Activated CD8-positive, alpha-beta memory T cell treated with anti-CD3 and anti-CD28 coated beads, Interleukin-2, amount 10 ng/mL, durations not matched to agents 7 days and 5 days (primary cell): ENCODE data around the gene TMEM131L. TPM values are rescaled to one million over a fixed set of nuclear protein-coding genes. Genes with fewer than 3 reads are reported as not detected.
"Not testable (repeated sequence)": the region's sequence is repeated elsewhere in the genome, so short reads cannot be mapped to it uniquely, and the experiment has no call there.

Source experiments
- ATAC-seq: fragments of 150-1000 bp; cut with Tn5 transposase; one replicate; pipeline ENCODE4 v1.10.0; 2021; ENCODE audit warnings: moderate library complexity
- CTCF ChIA-PET: fragments of 350-600 bp; sonication (Branson Sonifier 250); formaldehyde crosslinking; loops from one replicate; lab custom pipeline; 2021; ENCODE audit warnings: antibody characterized with exemption; lab: Charles Lee
- DNase-seq: peaks from one replicate; pipeline ENCODE4 v3.0.0-alpha.2; 2020
- H3K27ac Mint-ChIP-seq: one replicate; pipeline ENCODE4 v1.8.0; 2021; ENCODE audit warnings: mild to moderate bottlenecking, mixed read lengths
- H3K27me3 Mint-ChIP-seq: one replicate; pipeline ENCODE4 v1.8.0; 2021; ENCODE audit warnings: mixed read lengths
- H3K36me3 Mint-ChIP-seq: one replicate; pipeline ENCODE4 v1.8.0; 2021; ENCODE audit warnings: mild to moderate bottlenecking, mixed read lengths
- H3K4me1 Mint-ChIP-seq: one replicate; pipeline ENCODE4 v1.8.0; 2021; ENCODE audit warnings: mixed read lengths
- H3K4me3 Mint-ChIP-seq: one replicate; pipeline ENCODE4 v1.8.0; 2021; ENCODE audit warnings: mild to moderate bottlenecking, moderate library complexity, mixed read lengths
- H3K9me3 Mint-ChIP-seq: one replicate; pipeline ENCODE4 v1.8.0; 2022; ENCODE audit warnings: low read depth, mixed read lengths
- total RNA-seq, 2 experiments: library from RNA; stranded (reverse); gene quantifications; one replicate each; pipeline ENCODE4 v1.2.3, GENCODE V29; 2021

The TMEM131L gene
- total RNA-seq, 2 experiments from 2014 or later: 29.2 to 34.0 TPM

DNA sequence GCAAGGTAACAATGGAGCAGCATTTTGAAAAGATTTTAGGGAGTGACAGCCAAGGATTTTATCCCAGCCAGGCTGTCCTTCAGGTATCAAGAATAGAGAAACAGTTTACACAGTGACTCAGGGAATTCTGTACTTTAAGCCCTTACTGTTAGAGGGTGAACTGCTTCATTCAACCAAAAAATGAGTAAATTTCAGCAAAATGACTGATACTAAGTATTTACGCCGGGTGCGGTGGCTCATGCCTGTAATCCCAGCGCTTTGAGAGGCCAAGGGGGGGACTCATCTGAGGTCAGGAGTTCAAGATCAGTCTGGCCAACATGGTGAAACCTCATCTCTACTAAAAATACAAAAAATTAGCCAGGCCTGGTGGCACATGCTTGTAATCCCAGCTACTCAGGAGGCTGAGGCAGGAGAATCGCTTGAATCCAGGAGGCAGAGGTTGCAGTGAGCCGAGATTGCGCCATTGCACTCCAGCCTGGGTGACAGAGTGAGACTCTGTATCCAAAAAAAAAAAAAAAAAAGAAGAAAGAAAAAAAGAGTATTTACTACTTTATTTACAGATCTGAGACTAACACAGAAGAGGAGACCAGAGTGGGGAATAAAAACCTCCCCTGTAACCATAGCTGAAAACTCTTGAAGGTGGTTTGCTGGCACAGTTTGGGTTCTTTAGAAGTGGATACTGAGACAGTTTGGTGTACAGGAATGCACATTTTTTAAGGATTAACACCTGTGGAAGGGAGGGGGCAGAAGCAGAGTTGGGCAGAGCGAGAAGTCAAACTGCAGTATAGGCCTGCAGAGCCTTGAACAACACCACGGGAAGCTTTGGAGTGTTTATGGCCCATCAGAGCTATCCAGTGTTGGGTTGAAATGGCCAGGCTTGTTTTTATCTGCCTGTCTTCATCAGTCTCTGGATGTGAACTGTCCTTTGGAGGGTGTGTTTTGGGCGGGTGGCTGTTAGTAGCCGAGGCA lies 40.5 kb downstream of the TMEM131L start:
- H3K4me1 Mint-ChIP-seq: peaks cover 19% of the 10 kb centered on the region
- CTCF ChIA-PET: no interaction called here

DNA sequence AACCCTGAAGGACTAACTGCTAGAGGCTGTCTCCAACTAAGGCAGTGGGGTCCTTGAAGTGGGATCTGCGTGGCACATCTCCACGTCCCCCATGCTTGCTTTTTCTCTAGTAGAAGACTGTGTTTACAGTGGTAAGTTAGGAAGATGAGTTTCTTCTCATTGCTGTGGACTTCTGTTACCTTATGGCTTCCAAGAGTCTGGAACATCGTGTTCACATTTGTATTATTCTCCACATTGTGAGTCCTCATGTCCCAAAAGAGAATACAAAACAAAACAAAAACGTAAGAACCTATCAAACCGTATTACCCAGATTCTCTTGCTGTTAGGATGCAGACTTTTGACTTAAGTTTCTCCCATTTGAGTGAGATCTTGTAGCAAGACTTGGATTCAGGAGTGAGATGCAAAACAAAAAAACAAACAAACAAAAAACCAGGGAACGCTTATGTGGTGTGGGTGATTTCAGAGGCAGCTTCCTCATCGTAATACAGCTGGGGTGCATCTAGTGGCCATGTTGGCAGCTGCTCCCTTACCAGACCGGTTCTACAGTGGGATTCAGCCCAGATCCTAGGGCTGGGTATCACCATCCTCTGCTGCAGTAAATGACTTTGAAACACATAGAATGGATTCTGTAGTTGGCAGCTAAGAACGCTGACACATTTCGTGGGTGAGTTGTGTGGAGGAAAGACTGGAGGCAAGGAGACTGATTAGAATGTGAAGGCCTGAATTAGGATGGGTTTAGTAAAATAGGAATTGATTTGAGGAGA lies 41.3 kb downstream of the TMEM131L start:
- no peaks in the 10 kb centered on the region for H3K9me3 Mint-ChIP-seq
- no peak for DNase-seq
- ATAC-seq: no peak
- no peak overlapping the region for H3K4me3 Mint-ChIP-seq
- H3K27me3 Mint-ChIP-seq: no peaks in the 10 kb centered on the region
- no peak overlapping the region for H3K27ac Mint-ChIP-seq
- H3K4me1 Mint-ChIP-seq: peaks cover 16% of the 10 kb centered on the region
- CTCF ChIA-PET: no interaction called here
- H3K36me3 Mint-ChIP-seq: peaks cover 48% of the 10 kb centered on the region

More for the DNA sequence above, 40.5 kb downstream of the TMEM131L start:
- Mint-ChIP-seq H3K36me3 (peaks cover 48% of the 10 kb centered on the region), H3K4me3 (no peak overlapping the region), H3K9me3 (no peaks in the 10 kb centered on the region), H3K27ac (no peak overlapping the region), H3K27me3 (no peaks in the 10 kb centered on the region)
- ATAC-seq (no peak), DNase-seq (no peak)

DNA sequence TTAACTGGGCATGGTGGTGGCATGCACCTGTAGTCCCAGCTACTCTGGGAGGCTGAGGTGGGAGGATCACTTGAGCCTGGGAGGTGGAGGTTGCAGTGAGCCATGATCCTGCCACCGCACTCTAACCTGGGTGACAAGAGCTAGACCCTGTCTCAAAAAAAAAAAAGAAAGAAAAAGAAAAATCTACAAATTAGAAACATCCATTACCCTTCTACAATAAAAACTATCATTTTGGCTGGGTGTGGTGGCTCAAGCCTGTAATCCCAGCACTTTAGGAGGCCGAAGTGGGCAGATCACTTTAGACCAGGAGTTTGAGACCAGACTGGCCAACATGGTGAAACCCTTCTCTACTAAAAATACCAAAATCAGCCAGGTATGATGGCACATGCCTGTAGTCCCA lies 43.1 kb downstream of the TMEM131L start:
- H3K9me3 Mint-ChIP-seq, H3K4me3 Mint-ChIP-seq, DNase-seq, H3K27me3 Mint-ChIP-seq, H3K27ac Mint-ChIP-seq, ATAC-seq: not testable (repeated sequence)
- Mint-ChIP-seq H3K36me3 (peaks cover 44% of the 10 kb centered on the region), H3K4me1 (peaks cover 12% of the 10 kb centered on the region)
- CTCF ChIA-PET: interaction anchor here (0.6 to 1.5 kb wide), 3 partner anchors 24 to 1046 kb away, joined by 3 read pairs; no protein-coding TSS in a partner anchor

DNA sequence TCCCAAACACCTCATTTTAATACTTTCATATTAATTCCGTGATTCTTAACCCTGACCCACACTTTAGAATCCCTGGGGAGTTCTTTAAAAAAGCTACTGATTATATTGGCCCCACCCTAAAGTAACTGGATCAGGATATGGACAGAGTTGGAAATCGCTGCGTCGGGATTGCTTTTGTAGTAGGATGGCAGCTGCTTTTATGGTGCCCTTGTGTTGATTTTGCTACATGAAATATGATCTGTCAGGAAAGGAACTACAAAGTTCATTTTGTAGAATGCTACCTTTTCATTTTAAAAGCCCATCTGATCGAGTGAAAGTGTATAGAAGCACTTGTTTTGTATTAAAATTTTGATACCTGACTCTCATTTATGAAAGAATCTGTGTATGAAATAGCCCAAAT lies 43.6 kb downstream of the TMEM131L start:
- no peak for ATAC-seq
- Mint-ChIP-seq H3K4me3 (no peak overlapping the region), H3K36me3 (peaks cover 42% of the 10 kb centered on the region), H3K27me3 (no peaks in the 10 kb centered on the region), H3K4me1 (peaks cover 11% of the 10 kb centered on the region), H3K9me3 (no peaks in the 10 kb centered on the region), H3K27ac (no peak overlapping the region)
- CTCF ChIA-PET: interaction anchor here (1.5 kb wide), 1 partner anchor 65 kb away, joined by 3 read pairs; no protein-coding TSS in a partner anchor
- no peak for DNase-seq

DNA sequence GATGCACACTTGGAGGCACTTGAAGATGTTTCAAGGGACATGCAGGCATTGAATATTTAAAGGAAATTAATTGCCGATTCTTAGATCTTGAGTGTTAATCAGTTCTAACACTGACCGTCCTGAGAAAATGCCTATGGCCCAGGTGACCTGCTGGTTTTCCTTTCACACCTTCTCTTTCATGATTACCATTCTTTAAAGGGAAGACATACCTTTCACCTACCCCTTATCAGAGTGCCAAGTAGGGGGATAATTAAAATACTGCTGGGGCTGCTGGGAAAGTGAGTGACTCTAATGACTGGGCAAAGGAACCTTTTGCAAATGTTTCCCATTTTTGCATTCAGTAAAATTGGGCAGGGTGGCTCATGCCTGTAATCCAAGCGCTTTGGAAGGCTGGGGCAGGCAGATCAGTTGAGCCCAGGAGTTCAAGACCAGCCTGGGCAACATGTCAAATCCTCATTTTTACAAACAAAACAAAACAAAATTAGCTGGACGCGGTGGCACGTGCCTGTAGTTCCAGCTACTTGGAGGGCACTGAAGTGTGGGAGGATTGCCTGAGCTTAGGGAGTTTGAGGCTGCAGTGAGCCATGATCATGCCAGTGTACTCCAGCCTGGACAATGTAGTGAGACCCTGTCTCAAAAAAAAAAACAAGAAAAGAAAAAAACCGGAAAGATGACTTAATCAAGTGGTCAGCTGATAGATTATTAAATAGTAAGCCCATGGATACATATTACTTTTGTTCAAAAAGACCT lies 44.3 kb downstream of the TMEM131L start:
- CTCF ChIA-PET: interaction anchor here (1.5 kb wide), 1 partner anchor 64 kb away, joined by 3 read pairs; no protein-coding TSS in a partner anchor
- H3K36me3 Mint-ChIP-seq: peaks cover 39% of the 10 kb centered on the region

DNA sequence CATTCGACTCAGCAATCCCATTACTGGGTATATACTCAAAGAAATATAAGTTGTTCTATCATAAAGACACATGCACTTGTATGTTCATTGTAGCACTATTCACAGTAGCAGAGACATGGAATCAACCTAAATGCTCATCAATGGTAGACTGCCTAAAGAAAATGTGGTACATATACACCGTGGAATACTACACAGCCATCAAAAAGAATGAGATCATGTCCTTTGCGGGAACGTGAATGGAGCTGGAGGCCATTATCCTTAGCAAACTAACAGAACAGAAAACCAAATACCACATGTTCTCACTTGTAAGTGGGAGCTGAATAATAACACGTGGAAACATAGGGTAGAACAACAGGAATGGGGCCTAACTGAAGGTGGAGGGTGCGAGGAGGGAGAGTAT lies 44.9 kb downstream of the TMEM131L start:
- ATAC-seq: no peak
- Mint-ChIP-seq H3K4me3 (no peak overlapping the region), H3K36me3 (peaks cover 35% of the 10 kb centered on the region), H3K27ac (no peak overlapping the region), H3K27me3 (no peaks in the 10 kb centered on the region), H3K9me3 (no peaks in the 10 kb centered on the region), H3K4me1 (peaks cover 10% of the 10 kb centered on the region)
- DNase-seq: no peak
- CTCF ChIA-PET: no interaction called here

More for the DNA sequence above, 44.3 kb downstream of the TMEM131L start:
- Mint-ChIP-seq H3K4me3 (no peak overlapping the region), H3K27ac (no peak overlapping the region), H3K27me3 (no peaks in the 10 kb centered on the region), H3K9me3 (no peaks in the 10 kb centered on the region), H3K4me1 (peaks cover 10% of the 10 kb centered on the region)
- DNase-seq: no peak
- no peak for ATAC-seq

DNA sequence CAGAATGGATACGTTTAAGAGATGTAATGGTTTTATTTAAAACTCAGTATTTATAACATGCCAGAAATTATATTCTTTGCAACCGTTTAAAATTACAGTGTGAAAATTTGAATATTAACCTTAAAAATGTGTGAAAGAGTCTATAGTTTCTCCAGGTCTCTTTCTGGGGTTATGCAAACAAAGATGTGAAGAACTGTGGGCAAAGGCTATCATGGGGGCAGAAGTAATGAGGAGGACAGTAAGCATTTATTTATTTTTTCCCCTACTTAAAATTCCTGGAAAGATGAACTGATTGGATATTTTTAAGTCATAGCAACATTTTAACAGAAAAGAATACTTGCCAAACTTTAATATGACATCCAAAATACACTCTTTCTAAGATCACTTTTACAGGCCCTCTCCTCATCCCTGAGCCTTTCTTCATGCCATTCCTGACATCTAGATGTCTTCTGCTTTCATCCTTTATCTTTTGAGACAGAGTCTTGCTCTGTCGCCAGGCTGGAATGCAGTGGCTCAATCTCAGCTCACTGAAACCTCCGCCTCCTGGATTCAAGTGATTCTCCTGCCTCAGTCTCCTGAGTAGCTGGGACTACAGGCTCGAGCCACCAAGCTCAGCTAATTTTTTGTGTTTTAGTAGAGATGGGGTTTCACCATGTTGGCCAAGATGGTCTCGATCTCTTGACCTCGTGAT lies 46.1 kb downstream of the TMEM131L start:
- peak overlapping the region; percentile 36 for H3K27ac Mint-ChIP-seq

DNA sequence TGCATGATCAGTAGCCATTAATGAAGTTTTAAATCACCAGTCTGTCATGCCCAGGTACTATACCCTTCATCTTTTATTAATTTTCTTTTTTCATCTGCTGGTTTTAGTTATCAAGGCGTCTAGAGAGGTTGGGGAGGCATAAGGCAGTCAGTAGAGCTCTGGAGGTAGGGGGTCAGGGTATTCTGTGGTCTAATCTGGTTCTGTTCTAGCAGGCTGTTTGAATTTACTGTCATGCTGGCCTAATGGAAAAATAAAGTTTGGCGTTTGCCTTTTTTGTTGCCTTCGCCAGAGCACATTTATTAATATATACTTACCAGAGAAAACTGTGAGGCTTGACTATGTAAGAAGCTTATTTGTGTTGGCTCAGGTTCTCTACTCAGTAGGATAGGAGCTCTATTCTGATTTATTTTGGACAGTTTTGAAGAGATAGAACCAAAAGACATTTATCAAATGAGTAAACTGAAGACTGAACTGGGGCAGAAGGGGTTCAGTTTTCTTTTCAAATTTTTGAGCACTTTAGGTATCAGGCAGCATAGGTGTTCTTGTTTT lies 46.9 kb downstream of the TMEM131L start:
- Mint-ChIP-seq H3K27ac (peak overlapping the region; percentile 44), H3K36me3 (peaks cover 28% of the 10 kb centered on the region), H3K4me3 (no peak overlapping the region), H3K4me1 (peaks cover 18% of the 10 kb centered on the region), H3K9me3 (no peaks in the 10 kb centered on the region), H3K27me3 (no peaks in the 10 kb centered on the region)
- no peak for DNase-seq
- CTCF ChIA-PET: interaction anchor here (0.8 to 1.0 kb wide), 2 partner anchors 15 to 23 kb away, joined by 3 read pairs; no protein-coding TSS in a partner anchor
- ATAC-seq: no peak

More for the DNA sequence above, 46.1 kb downstream of the TMEM131L start:
- no peak overlapping the region for H3K4me3 Mint-ChIP-seq
- CTCF ChIA-PET: interaction anchor here (0.8 kb wide), 1 partner anchor 15 kb away, joined by 3 read pairs; no protein-coding TSS in a partner anchor
- no peaks in the 10 kb centered on the region for H3K27me3 Mint-ChIP-seq
- DNase-seq (no peak), ATAC-seq (no peak)
- peaks cover 34% of the 10 kb centered on the region for H3K36me3 Mint-ChIP-seq
- peaks cover 11% of the 10 kb centered on the region for H3K4me1 Mint-ChIP-seq
- H3K9me3 Mint-ChIP-seq: no peaks in the 10 kb centered on the region

DNA sequence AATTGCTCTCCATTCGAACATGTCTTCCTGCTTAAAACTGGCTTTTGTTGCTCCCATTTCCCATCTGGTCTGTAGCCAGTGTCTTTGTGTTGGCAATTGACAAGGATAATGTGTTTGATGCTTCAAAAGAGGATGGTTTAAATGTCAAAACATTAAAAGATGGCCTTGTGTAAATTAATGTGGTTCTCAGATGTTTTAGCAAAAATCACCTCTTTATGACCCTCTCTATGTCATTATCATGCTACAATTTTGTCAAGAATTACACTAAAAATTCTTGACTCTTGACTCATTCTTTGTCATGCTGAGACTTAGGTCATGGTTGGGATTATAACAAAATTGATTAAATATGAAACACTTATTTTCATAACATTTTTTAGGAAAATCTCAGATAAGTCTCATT lies 47.4 kb downstream of the TMEM131L start:
- Mint-ChIP-seq H3K4me1 (peaks cover 22% of the 10 kb centered on the region), H3K36me3 (peaks cover 25% of the 10 kb centered on the region), H3K27me3 (no peaks in the 10 kb centered on the region), H3K27ac (no peak overlapping the region), H3K9me3 (no peaks in the 10 kb centered on the region), H3K4me3 (no peak overlapping the region)
- CTCF ChIA-PET: interaction anchor here (1.0 to 1.3 kb wide), 2 partner anchors 22 to 81 kb away, joined by 3 to 5 read pairs; no protein-coding TSS in a partner anchor
- DNase-seq (no peak), ATAC-seq (no peak)

DNA sequence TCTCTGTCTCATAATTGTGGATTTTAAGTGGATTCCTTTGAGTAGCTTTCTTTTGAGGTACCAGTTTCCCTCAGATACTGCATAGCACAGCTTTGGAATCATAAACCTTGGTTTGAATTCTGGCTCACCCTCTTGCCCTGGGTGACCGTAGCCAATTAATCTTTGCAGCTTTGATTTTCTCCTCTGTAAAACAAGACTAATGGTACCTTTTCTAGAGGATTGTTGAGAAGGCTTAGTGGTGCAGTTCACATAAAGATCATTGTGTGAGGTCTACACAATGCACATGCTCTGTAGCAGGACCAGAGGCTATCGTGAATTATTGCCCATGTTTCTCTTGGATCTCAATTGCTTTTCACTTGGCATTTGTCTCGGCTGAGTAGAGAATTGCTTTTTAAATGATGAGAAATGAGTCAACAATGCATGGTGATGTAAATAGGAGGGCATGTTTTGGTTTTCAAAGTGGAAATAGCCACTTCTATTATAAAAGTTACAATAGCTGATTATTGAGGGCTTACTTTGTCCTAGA lies 47.9 kb downstream of the TMEM131L start:
- peaks cover 27% of the 10 kb centered on the region for H3K4me1 Mint-ChIP-seq
- DNase-seq: no peak
- CTCF ChIA-PET: interaction anchor here (1.0 to 1.3 kb wide), 2 partner anchors 22 to 82 kb away, joined by 3 to 5 read pairs; no protein-coding TSS in a partner anchor
- H3K4me3 Mint-ChIP-seq: no peak overlapping the region
- no peaks in the 10 kb centered on the region for H3K27me3 Mint-ChIP-seq
- H3K36me3 Mint-ChIP-seq: peaks cover 25% of the 10 kb centered on the region
- no peak for ATAC-seq
- no peak overlapping the region for H3K27ac Mint-ChIP-seq
- no peaks in the 10 kb centered on the region for H3K9me3 Mint-ChIP-seq

DNA sequence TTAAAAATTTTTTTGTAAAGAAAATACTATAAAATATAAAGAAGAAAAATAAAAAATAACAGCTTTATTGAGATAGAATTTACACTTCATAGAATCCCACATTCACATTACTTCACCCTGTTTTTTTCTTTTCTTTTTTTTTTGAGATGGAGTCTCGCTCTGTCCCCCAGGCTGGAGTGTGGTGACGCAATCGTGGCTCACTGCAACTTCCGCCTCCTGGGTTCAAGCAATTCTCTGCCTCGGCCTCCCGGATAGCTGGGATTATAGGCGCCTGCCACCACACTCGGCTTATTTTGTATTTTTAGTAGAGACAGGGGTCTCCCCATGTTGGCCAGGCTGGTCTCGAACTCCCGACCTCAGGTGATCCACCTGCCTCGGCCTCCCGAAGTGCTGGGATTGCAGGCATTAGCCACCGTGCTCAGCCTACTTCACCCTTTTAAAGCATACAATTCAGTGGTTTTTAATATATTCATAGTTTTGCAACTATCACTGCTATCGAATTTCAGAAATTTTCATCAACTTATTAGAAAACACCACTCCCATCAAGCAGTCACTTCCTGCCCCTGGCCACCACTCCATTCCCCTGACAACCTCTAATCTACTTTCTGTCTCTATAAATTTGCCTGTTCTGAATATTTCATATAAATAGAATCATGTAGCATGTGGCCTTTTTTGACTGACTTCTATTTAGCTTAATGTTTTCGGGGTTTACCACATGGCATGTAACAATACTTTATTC lies 48.7 kb downstream of the TMEM131L start:
- Mint-ChIP-seq H3K9me3 (no peaks in the 10 kb centered on the region), H3K27ac (no peak overlapping the region), H3K27me3 (no peaks in the 10 kb centered on the region), H3K4me3 (no peak overlapping the region), H3K36me3 (peaks cover 22% of the 10 kb centered on the region), H3K4me1 (peaks cover 35% of the 10 kb centered on the region)
- CTCF ChIA-PET: interaction anchor here (1.3 kb wide), 1 partner anchor 82 kb away, joined by 5 read pairs; no protein-coding TSS in a partner anchor
- DNase-seq: no peak
- ATAC-seq: no peak
